ENCODE measurements around the gene FXN. TPM values are rescaled to one million over a fixed set of nuclear protein-coding genes. Genes with fewer than 3 reads are reported as not detected.
"Not testable (repeated sequence)": the region's sequence is repeated elsewhere in the genome, so short reads cannot be mapped to it uniquely, and the experiment has no call there.

The FXN gene
- total RNA-seq, 1 donor from 2014 or later = 14.6 TPM

DNA sequence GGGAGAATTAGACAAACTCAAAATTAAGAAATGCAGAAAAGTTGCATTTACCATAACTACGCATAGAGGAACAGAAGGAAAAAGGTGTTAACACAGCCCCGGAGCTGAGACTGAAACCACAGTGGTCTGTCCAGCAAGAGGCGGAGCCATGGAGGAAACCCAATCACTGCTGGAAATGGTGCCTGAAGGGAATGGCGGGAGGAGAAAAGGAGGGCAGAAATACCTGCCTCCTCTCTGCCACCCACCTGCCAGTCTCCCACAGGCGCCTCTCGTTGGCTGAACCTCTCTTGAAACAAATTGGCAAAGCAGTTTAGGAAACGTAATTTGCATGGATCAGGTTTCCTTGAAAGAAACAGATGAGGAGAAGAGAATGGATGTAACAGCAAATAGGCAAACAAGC is 11.9 kb upstream of the FXN start:
- no peak for DNase-seq (ENCODE audit: extremely low read depth, low read depth, low spot score)

DNA sequence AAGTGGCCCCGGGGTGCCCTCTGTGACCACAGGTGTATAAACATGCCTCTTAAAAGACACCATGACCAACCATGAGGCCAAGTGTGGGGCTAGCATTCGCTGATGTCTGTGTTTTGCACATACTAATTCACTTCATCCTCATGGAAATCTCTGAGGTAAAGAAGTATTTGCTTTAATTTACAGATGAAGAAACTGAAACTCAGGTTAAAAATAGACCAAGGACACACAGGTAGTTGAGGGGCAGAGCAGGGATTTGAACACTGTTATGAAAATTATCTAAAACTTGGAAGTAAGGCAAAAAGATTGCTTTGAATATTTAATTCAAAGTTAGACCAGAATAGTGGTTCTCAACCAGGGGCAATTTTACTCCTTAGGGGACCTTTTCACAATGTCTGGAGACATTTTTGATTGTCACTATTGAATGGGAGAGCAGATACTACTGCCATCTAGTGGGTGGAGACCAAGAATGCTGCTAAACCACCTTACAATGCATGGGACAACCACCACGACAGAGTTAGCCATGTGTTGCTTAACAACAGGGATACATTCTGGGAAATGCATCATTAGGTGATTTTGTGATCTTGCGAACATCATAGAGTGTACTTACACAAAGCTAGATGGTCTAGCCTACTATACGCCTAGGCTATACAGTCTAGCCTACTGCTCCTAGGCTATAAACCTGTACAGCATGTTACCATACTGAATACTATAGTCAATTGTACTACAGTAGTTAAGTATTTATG is 8.0 kb upstream of the FXN start:
- no peak for DNase-seq (ENCODE audit: extremely low read depth, low read depth, low spot score)

DNA sequence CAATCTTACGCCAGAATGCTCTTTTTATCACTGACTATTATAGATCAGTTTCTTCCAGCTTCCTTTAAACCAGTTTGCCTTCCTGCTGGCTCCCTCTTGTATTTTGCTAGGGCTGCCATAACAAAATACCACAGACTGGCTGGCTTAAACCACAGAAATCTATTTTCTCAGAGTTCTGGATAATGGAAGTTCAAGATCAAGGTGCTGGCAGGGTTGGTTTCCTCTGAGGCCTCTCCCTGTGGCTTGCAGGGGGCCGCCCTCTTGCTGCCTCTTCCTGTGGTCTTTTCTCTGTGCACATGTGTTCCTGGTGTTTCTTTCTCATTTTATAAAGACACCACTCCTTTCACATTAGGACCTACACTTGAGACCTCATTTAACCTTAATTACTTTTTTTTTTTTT is 6.8 kb upstream of the FXN start:
- no peak for DNase-seq (ENCODE audit: extremely low read depth, low read depth, low spot score)

DNA sequence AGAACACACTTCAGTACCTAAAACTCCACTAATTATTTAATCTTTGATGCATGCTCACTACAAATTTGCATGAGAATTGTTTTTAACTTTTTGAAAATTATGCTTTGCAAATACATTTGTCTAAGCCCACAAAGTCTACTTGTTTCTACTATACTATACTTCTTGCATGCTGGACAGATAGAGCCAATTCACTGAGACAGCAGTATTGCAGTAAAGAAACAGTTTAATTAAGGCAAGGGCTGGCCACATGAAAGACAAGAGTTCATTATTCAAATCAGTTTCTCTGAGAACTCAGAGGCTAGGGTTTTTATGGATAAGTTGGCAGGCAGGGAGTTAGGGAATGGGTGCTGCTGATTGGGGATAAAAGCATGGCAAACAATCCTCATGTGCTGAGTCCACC is 6.0 kb upstream of the FXN start:
- DNase-seq (ENCODE audit: extremely low read depth, low read depth, low spot score) = no peak

DNA sequence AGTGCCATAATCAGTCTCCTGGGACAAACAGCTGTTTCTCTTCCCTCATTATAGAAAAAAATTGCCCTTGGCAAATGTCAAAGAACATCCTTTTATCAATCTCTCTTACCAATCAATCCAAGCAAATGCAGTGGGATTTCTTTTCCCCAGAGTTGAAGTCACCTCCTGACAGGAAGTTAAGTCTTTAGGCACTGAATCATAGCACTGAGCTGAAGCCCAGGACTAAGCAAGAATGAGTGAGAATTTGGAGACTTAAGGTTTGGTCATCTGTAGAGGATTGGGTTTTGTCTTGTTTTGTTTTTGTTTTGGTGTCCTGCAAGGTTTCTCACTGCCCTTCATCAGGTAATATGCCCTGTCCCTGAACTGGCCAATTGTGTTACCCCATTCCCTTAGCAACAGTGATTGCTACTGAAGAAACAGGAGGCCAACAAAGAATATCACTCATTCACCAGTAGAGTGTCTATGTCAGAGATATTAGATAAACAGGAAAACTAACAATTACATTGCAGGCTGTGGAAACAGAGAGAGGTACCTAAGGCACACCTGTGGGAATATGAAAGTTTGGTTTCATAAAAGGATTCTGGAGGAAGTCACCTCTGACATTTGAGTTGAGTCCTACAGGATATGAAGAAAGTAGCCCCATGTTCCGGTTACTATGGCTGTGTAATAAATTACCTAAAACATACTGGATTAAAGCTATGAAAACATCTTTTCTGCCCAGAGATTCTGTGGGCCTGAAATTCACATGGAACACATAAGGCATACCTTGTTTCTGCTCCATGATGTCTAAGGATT is 4.5 kb upstream of the FXN start:
- no peak for DNase-seq (ENCODE audit: extremely low read depth, low read depth, low spot score)

DNA sequence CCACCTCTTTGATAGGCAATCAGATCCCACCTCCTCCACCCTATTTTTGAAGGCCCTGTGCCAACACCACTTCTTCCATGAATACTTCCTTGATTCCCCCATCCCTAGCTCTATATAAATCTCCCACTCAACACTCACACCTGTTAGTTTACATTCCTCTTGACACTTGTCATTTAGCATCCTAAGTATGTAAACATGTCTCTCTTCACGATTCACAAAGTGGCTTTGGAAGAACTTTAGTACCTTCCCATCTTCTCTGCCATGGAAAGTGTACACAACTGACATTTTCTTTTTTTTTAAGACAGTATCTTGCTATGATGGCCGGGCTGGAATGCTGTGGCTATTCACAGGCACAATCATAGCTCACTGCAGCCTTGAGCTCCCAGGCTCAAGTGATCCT is 1.5 kb upstream of the FXN start:
- DNase-seq (ENCODE audit: extremely low read depth, low read depth, low spot score) = no peak

DNA sequence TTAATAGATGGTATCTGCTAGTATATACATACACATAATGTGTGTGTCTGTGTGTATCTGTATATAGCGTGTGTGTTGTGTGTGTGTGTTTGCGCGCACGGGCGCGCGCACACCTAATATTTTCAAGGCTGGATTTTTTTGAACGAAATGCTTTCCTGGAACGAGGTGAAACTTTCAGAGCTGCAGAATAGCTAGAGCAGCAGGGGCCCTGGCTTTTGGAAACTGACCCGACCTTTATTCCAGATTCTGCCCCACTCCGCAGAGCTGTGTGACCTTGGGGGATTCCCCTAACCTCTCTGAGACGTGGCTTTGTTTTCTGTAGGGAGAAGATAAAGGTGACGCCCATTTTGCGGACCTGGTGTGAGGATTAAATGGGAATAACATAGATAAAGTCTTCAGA is 757 bp downstream of the FXN start:
- no peak for DNase-seq (ENCODE audit: extremely low read depth, low read depth, low spot score)

DNA sequence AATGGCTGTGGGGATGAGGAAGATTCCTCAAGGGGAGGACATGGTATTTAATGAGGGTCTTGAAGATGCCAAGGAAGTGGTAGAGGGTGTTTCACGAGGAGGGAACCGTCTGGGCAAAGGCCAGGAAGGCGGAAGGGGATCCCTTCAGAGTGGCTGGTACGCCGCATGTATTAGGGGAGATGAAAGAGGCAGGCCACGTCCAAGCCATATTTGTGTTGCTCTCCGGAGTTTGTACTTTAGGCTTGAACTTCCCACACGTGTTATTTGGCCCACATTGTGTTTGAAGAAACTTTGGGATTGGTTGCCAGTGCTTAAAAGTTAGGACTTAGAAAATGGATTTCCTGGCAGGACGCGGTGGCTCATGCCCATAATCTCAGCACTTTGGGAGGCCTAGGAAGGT is 1.2 kb downstream of the FXN start:
- DNase-seq (ENCODE audit: extremely low read depth, low read depth, low spot score) = no peak

DNA sequence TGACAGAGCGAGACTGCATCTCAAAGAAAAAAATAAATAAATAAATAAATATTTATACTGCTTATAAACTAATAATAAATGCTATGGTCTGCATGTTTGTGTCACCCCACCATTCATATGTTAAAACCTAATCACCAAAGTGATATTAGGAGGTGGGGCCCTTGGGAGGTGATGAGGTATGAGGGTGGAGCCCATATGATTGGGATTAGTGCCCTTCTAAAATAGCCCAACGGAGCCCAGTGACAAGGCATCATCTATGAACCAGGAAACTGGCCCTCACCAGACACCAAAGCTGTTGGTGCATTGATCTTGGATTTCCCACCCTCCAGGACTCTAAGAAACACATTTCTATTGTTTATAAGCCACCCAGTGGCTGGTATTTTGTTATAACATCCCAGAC is 5.1 kb downstream of the FXN start:
- DNase-seq (ENCODE audit: extremely low read depth, low read depth, low spot score) = no peak

DNA sequence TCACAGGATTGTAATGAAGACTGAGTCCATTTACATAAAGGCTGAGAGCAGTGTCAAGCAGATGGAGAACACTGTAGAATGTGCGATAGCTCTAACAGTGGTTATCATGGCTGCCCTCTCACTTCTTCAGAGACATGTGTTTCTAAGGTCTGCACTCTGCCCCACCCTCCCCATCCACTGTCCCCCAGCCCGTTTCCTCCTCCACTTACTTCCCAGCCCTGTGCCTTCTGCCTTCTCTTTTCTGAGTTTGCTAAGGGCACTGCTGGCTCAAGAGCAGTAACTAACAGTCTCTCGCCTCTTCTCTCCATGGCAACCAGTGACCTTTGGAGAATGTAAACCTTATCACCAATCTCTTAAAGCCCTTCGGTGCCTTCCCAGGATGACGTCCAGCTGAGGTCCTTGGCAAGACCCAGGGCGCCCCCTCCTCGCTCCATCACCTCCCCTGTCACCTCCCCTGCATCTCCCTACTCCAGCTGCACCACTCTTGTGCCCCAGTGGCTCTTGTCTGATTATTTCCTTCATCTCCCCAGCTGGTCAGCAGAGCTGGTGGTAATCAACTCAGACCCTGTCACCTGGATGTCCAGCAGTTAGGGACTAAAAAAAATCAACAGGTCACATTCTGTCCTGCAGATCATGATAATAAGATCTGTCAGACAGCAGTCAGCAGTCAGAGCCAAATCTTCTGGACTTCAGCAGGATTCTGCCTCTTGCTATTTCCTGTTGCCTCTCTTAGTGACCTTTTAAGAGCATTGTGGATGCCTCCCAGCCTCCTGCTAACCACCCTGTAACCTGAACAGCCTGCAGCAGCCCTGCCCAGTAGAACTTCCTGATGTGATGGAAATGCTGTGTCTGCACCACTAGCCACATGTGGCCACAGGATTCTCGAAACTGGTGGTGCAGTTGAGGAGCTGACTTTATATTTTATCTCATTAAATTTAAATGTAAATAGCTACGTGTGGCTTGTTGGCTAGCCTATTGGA is 9.0 kb downstream of the FXN start:
- no peak for DNase-seq (ENCODE audit: extremely low read depth, low read depth, low spot score)

DNA sequence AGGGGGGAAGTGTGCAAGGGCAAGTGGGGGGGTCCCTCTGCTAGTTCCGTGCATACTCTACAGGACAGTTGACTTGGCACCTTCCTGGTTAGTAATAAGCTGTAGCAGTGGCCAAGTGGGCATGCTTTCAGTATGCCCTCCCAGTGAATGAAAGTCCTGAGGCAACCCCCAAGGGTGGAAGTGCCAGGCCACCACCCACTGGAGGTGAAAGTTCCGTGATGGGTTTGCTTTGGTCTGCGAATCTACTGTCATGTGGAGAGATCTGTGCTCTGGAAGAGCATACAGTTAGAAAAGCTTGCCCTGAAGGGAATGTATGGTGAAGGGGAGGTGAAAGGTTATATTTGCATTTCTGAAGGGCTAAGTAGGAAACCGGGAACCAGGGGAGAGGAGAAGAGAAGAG is 10.3 kb downstream of the FXN start:
- no peak for DNase-seq (ENCODE audit: extremely low read depth, low read depth, low spot score)

DNA sequence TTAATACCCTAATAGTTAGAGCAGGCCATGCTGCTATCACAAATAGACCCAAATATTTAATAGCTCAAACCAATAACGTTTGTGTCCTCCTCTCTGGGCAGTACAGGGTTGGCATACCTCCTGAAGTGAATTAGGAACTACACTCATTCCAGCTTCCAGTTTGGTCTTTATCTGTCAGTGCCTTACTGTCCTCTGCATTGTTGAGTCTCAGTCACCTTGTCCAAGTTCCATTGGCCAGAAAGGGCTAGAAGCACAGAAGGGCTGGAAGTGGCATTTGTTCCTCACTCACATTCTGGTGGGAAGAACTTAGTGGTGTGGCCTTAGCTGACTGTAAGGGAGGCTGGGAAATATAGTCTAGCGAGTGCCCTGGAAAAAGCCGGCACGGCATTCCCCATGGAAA is 11.2 kb downstream of the FXN start:
- DNase-seq (ENCODE audit: extremely low read depth, low read depth, low spot score) = no peak

DNA sequence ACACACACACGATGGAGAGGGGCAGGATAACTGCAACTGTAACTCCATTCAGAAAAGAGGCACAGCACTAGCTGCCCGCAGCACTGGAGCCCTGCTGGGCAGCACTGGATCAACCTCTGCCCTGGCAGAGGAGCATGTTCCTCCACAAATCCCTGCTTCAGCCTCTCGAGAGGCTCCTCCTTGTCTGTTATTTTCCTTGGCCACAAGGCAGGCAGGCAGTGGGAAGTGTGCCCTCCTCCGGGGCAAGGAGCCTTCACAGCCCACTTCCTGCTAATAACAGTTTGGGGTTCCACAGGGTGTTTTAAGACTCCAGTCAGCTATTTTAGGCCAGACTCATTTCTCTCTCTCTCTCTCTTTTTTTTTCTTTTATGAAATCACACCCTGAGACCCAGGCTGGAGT is 11.8 kb downstream of the FXN start:
- DNase-seq (ENCODE audit: extremely low read depth, low read depth, low spot score) = no peak

DNA sequence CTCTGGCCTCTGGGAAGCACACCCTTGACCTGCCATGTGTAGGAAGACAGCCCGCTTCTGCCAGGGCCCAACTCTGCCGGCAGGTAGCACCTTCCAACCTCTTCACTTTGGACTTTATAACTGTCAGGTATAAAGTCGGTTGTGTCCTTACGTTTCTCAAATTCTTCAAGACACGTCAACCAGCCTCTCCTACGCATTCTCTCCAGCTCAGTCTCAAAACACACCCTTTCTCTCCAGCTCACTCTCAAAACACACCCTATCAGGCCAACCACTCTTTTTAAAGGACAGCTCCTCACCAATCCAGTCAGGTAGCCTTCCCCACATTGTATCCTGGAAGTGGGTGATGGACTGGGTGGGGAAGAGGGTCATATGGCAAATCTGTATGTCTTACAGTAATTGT is 13.5 kb downstream of the FXN start:
- DNase-seq (ENCODE audit: extremely low read depth, low read depth, low spot score) = no peak

DNA sequence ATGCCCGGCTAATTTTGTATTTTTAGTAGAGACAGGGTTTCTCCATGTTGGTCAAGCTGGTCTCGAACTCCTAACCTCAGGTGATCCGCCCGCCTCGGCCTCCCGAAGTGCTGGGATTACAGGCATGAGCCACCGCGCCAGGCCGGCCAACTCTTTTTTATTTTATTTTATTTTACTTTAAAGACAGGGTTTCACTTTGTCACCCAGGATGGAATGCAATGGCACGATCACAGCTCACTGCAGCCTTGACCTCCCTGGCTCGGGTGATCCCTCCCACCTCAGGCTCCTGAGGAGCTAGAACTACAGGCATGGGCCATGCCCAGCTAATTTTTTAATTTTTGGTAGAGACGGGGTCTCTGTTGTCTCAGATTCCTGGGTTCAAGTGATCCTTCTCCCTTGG is 15.4 kb downstream of the FXN start:
- not testable (repeated sequence) for DNase-seq (ENCODE audit: extremely low read depth, low read depth, low spot score)

DNA sequence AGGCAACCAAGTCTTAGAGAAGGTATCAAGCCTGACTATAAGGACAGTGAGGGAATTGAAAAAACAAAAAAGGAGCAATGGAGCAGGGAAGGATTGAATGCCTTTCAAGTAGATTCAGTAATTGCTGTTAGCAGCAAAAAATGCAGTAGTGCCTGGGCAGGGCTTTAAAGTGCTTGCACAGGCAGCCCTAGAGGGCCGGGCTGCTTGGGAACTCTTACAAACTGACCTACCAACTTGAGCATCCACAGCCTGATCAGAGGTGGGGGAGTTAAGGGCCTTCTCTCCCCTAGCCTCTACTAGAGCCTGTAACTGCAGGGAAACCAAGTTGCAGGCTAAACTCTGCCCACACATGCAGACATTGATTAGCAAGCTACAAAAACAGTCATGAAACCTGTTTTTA is 19.4 kb downstream of the FXN start:
- DNase-seq (ENCODE audit: extremely low read depth, low read depth, low spot score) = no peak

DNA sequence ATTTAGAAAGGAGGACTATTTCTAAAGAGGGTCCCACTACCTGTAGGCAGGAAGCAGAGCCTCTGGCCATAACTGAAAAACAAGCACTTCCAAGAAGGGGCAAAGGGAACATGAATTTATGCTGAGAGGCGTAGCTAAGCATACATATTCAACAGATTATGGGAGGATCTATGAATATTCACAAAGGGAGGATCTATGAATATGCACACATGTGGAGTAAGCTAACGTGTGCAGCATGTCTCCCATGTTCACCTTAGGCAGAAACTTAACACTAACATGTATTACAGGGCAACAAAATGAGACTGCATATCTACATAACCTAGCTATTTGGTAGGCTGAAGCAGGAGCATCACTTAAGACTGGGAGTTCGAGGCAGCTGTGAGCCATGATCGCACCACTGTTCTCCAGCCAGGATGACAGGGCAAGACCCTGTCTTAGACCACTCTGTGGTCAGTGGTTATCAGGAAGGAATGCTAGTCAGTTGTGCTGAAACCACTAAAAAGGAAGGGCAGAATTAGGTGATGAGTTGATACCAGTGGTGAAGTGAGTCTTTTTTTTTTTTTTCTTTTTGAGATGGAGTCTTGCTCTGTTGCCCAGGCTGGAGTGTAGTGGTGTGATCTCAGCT is 20.8 kb downstream of the FXN start:
- DNase-seq (ENCODE audit: extremely low read depth, low read depth, low spot score) = no peak

DNA sequence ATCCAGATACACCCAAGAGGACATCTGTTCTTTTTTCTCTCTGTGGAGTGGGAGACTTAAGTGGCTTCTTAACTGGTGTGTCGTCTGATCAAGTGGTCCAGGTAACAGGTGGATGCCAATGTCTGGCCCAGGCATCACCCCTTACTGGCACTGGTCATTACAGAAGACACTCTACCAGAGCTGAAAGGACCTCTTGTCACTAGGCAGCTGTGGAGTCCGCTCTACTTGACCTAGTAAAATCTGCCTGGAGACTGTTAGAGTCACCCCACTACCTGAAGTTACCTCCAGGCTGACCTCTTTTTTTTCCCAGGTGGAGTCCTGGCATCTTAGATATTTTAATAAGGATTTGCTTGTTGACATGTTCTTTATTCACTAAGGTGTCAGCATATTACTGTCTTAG is 22.5 kb downstream of the FXN start:
- DNase-seq (ENCODE audit: extremely low read depth, low read depth, low spot score) = no peak

DNA sequence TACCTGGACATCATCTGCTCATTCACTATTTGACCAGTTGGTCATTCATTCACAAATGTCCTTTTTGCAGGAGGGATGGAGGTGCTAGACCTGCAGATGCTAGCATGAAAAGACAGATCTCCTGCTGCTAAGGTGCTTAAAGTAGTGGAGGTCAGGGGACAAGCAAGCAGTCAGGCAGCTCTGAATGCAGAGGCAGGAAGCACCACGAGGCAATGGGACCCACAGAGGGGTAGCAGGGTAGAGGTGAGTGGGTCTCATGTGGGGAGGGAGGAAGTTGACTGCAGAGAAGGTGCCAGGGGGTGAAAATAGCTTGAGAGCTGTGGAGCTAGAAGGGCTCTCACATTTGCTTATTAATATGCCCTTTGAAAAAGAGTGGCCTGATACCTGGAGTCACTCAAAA is 25.2 kb downstream of the FXN start:
- no peak for DNase-seq (ENCODE audit: extremely low read depth, low read depth, low spot score)

DNA sequence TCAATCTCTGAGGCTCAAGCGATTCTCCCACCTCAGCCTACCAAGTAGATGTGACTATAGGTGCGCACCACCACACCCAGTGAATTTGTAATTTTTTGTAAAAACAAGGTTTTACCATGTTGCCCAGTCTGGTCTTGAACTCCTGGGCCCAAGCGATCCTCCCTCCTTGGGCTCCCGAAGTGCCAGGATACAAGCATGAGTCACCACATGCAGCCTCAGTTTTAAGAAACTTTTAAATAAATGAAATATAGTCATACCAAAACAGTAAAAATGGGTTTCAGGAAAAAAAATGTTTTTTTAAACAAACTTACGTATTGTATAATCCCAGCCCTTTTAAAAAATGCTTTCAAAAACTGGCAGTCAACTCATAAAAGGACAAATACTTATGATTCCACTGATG is 26.6 kb downstream of the FXN start:
- no peak for DNase-seq (ENCODE audit: extremely low read depth, low read depth, low spot score)

DNA sequence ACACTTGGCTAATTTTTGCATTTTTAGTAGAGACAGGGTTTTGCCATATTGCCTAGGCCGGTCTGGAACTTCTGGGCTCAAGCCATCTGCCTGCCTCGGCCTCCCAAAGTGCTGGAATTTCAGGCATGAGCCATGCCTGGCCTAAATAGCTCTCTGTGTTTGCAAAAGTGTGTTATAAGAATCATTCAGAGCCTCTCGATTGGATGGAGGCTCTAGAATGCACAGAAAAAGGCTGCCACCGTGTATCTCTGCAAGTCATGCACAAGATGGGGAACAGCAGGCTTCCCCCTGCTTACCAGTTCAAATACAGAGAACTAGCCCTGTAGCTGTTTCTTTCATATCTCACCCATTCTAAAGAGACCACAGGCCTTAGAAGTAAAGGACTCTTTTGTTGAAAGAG is 28.3 kb downstream of the FXN start:
- DNase-seq (ENCODE audit: extremely low read depth, low read depth, low spot score) = no peak

Measured in glomerular endothelial cell (primary cell).